ENCODE measurements around the gene GAK. TPM values are rescaled to one million over a fixed set of nuclear protein-coding genes. Genes with fewer than 3 reads are reported as not detected.

GAK gene
- total RNA-seq, 1 experiment from 2014 or later, result 86.6 TPM

DNA sequence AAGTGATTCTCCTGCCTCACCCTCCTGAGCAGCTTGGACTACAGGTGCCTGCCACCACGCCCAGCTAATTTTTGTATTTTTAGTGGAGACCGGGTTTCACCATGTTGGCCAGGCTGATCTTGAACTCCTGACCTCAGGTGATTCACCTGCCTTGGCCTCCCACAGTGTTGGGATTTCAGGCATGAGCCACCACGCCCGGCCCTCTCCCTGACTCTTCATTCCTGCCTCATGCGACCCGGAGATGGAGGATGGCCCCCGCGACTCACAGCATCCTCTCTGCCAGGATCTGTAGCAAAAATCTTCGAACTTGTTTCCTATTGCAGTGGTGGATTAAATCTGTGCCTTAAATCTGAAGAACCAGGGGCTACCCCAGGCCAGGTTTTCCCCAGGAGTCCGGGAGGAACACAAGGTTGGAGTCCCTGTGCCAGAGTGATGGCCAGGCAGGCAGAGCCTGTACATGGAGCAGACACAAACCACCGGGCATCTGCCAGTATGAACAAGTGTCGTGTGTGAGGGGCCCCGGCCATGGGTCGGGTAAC, 117.7 kb downstream of the GAK start:
- no peak overlapping the region for H3K27ac ChIP-seq (ENCODE audit: low read length)
- DNase-seq (ENCODE audit: low read depth, low spot score) (no peak), ATAC-seq (no peak)
- no peaks in the 10 kb centered on the region for H3K4me1 ChIP-seq (ENCODE audit: control insufficient read depth, insufficient read depth, low read length)
- no peaks in the 10 kb centered on the region for H3K9me3 ChIP-seq (ENCODE audit: control insufficient read depth, insufficient read depth, low read depth, low read length)
- in situ Hi-C loops (cut with HindIII; ENCODE audit: low pct_unique_long_range_greater_than_20kb, low sequenced_read_pairs), result no loop called here
- ChIA-PET CTCF (no interaction called here), POLR2A (no interaction called here)
- no peak overlapping the region for H3K4me3 ChIP-seq (ENCODE audit: low read depth in 2 of 2, low read length in 2 of 2)
- BruUV-seq (replicated peaks), result no TSS peak
- TF ChIP-seq TCF7L2 (IDR thresholded peaks at IDR 0.05; ENCODE audit: low read depth, low read length) (no peak), POLR2AphosphoS5 (IDR thresholded peaks at IDR 0.05; ENCODE audit: low read depth, low read length) (no peak), SIN3A (IDR thresholded peaks at IDR 0.05; ENCODE audit: borderline replicate concordance, insufficient read depth, low read depth, low read length) (no peak)
- TF ChIP-seq, protein P1, sequence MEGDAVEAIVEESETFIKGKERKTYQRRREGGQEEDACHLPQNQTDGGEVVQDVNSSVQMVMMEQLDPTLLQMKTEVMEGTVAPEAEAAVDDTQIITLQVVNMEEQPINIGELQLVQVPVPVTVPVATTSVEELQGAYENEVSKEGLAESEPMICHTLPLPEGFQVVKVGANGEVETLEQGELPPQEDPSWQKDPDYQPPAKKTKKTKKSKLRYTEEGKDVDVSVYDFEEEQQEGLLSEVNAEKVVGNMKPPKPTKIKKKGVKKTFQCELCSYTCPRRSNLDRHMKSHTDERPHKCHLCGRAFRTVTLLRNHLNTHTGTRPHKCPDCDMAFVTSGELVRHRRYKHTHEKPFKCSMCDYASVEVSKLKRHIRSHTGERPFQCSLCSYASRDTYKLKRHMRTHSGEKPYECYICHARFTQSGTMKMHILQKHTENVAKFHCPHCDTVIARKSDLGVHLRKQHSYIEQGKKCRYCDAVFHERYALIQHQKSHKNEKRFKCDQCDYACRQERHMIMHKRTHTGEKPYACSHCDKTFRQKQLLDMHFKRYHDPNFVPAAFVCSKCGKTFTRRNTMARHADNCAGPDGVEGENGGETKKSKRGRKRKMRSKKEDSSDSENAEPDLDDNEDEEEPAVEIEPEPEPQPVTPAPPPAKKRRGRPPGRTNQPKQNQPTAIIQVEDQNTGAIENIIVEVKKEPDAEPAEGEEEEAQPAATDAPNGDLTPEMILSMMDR (IDR thresholded peaks at IDR 0.05), result no peak
- TF ChIP-seq, protein P2, sequence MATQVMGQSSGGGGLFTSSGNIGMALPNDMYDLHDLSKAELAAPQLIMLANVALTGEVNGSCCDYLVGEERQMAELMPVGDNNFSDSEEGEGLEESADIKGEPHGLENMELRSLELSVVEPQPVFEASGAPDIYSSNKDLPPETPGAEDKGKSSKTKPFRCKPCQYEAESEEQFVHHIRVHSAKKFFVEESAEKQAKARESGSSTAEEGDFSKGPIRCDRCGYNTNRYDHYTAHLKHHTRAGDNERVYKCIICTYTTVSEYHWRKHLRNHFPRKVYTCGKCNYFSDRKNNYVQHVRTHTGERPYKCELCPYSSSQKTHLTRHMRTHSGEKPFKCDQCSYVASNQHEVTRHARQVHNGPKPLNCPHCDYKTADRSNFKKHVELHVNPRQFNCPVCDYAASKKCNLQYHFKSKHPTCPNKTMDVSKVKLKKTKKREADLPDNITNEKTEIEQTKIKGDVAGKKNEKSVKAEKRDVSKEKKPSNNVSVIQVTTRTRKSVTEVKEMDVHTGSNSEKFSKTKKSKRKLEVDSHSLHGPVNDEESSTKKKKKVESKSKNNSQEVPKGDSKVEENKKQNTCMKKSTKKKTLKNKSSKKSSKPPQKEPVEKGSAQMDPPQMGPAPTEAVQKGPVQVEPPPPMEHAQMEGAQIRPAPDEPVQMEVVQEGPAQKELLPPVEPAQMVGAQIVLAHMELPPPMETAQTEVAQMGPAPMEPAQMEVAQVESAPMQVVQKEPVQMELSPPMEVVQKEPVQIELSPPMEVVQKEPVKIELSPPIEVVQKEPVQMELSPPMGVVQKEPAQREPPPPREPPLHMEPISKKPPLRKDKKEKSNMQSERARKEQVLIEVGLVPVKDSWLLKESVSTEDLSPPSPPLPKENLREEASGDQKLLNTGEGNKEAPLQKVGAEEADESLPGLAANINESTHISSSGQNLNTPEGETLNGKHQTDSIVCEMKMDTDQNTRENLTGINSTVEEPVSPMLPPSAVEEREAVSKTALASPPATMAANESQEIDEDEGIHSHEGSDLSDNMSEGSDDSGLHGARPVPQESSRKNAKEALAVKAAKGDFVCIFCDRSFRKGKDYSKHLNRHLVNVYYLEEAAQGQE (IDR thresholded peaks at IDR 0.05; ENCODE audit: insufficient read depth in 1 of 2, low read depth in 2 of 2, low read length in 1 of 2), result no peak
- intact Hi-C loops (cut with micrococcal nuclease; ENCODE audit: unreplicated experiment), result no loop called here
- no peaks in the 10 kb centered on the region for H3K36me3 ChIP-seq (ENCODE audit: control insufficient read depth, insufficient read depth, low read length)
- H3K27me3 ChIP-seq (ENCODE audit: control insufficient read depth, insufficient read depth, low read length), result no peaks in the 10 kb centered on the region

DNA sequence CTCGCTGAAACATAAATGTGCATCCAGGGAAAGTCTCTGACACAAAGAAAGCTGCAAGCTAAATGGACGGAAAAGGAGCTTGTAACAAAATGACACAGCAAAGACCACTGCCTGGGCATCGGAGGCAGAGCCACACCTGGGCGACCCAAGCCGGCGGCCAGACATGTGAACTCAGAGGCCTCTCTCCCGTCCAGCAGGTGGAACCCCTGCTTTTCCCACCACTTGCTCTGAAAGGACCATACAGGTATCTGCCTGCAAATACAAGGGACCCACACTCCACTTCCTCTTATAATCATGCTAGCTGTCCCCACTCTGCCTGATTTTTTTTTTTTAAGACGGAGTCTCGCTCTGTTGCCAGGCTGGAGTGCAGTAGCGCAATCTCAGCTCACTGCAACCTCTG, 118.2 kb downstream of the GAK start:
- Histone ChIP-seq H3K4me3 (ENCODE audit: low read depth in 2 of 2, low read length in 2 of 2) (no peak overlapping the region), H3K9me3 (ENCODE audit: control insufficient read depth, insufficient read depth, low read depth, low read length) (no peaks in the 10 kb centered on the region), H3K36me3 (ENCODE audit: control insufficient read depth, insufficient read depth, low read length) (no peaks in the 10 kb centered on the region), H3K4me1 (ENCODE audit: control insufficient read depth, insufficient read depth, low read length) (no peaks in the 10 kb centered on the region), H3K27ac (ENCODE audit: low read length) (no peak overlapping the region), H3K27me3 (ENCODE audit: control insufficient read depth, insufficient read depth, low read length) (no peaks in the 10 kb centered on the region)
- DNase-seq (ENCODE audit: low read depth, low spot score) (no peak), ATAC-seq (no peak)
- no peak for TF ChIP-seq TCF7L2 (IDR thresholded peaks at IDR 0.05; ENCODE audit: low read depth, low read length)
- no peak for TF ChIP-seq SIN3A (IDR thresholded peaks at IDR 0.05; ENCODE audit: borderline replicate concordance, insufficient read depth, low read depth, low read length)
- TF ChIP-seq, protein P1 (IDR thresholded peaks at IDR 0.05), result no peak
- TF ChIP-seq POLR2AphosphoS5 (IDR thresholded peaks at IDR 0.05; ENCODE audit: low read depth, low read length), result no peak
- TF ChIP-seq, protein P2 (IDR thresholded peaks at IDR 0.05; ENCODE audit: insufficient read depth in 1 of 2, low read depth in 2 of 2, low read length in 1 of 2), result no peak
- POLR2A ChIA-PET, result no interaction called here
- BruUV-seq (replicated peaks), result no TSS peak
- in situ Hi-C loops (cut with HindIII; ENCODE audit: low pct_unique_long_range_greater_than_20kb, low sequenced_read_pairs) (no loop called here), intact Hi-C loops (cut with micrococcal nuclease; ENCODE audit: unreplicated experiment) (no loop called here)
- CTCF ChIA-PET, result no interaction called here

Data from Panc1 (cell line).